HG03520 (cell line): ENCODE results near the gene ATP12A.

Experiments used
- ATAC-seq: cut with Tn5 transposase; IDR thresholded peaks from one replicate; pipeline ENCODE4 v1.9.1; 2021; ENCODE audit warnings: mild to moderate bottlenecking, moderate library complexity; ENCODE audit not compliant: unreplicated experiment

Gene ATP12A

GRCh38 chr13:24662195-24663088, 17.8 kb upstream of the ATP12A start:
- no peak for ATAC-seq

DNA sequence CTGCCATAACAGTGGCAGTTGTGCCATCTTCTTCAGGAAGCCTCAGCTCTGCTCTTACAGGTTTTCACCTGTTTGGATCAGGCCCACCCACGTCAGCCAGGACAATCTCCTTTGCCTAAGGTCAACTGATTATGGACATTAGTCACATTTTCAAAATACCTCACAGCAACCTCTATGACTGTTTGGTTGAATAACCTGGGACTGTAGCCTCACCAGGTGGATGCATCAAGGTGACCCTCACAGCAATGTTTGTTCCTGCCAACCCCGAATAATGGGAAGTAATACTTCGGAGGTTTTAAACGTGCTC, 17.2 kb upstream of the ATP12A start:
- no peak for ATAC-seq

DNA sequence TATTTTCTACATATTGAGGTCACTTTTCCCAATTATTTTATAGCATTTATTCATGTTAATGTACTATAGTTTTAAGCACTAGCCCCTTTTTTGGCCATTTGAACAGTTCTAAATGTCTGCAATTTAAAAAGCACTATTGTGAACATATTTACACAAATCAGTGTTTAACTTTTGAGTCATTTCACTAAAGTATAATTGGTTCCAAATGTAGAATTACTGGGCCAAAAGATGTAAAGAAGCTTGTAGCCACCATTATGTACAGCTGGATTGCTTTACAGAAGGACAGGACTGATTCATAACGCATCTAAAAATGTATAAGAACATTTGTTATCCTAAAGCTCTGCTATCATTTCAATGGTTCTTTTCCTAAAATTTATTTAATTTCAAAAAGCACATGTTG, 16.6 kb upstream of the ATP12A start:
- ATAC-seq: no peak

DNA sequence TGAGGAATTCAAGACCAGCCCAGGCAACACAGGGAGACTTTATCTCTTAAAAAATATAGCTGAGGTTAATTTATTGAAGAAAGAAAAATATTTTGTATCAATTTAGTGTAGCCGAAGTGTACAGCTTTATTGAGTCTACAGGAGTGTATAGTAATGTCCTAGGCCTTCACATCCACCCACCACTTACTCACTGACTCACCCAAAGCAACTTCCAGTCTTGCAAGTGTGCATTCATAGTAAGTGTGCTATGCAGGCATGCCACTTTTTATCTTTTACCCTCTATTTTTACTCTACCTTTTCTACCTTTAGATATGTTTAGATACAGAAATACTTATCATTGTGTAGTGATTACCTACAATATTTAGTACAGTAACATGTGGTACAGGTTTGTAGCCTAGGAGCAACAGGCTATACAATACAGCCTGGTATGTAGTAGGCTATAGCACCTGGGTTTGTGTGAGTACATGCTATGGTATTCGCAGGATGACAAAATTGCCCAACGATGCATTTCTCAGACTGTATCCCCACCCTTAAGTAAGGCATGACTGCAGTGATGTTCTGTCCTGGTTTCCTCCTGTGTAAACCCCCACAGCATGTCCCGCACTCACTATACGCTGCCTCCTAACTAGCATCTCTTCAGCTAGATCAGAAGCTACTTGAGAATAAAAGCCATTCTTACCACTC, 15.3 kb upstream of the ATP12A start:
- ATAC-seq: no peak

DNA sequence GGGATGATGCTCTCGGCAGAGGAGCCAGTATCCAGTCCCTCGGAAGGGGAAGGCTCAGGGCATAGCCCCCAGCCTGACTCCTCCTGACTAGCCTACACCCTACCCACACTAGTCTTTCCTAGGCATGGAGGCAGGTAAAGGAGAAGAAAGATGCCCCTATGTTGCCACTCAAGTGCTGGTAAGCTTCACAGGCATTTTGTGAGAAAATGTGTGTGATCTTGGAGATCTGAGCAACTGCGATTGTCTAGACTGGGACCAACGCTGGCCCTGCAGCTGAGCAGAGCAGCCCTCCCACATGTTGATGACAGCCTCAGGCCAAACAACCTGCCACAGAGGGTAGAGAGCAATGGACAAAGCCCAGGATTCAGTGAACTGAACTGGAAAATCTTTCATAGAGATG, 11.7 kb upstream of the ATP12A start:
- no peak for ATAC-seq

GRCh38 chr13:24668955-24669582, 11.1 kb upstream of the ATP12A start:
- ATAC-seq: no peak

DNA sequence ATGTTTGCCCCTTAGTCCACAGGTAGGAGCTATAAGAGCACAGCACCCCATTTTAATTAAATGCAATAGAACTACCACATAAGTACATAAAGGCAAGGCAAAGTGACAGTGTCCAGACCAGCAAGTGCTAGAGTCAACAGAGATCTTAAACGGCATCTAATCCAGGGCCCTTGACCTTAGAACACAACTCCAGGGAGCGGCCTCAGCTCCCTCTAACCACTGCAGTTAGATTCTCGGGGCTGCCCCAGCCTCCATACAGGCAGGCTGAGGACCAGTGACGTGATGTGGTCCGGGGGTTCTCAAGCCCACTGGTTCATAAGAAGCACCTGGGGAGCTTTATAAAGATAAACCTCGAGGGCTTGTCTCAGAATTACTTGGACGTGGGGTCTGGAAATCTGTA, 10.0 kb upstream of the ATP12A start:
- ATAC-seq: no peak

GRCh38 chr13:24670961-24671381, 9.2 kb upstream of the ATP12A start:
- no peak for ATAC-seq

DNA sequence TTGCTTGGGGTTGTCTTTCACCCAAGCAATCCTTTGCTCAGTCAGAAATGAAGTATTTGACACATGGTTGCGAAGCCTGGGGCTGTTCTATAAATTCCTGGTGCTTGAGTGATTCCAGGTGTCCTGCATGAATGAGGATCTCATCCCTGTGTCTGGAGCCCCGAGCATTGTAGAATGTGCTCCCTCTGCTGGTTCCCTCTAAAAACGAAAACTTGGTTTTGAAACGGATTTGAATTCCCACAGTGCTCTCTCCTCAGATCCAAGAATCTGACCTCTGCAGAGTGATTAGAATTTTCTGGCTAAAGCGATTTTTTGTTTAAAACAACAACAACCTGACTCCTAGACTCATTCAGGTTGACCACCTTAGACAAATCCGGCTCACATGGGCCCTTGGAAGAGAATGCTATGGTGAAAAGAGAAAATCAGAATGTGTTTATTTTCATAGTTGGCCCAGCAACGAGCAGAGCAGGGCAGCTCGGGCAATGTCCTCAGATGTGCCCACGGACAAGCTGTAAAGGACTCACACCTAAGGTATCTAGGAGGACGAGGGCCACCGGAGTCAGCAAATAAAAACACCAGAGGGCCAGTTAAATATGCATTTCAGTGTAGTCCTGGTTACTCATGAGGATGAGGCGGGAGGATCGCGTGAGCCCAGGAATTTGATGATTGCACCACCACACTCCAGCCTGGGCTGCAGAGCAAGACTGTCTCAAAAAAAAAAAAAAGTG, 8.7 kb upstream of the ATP12A start:
- no peak for ATAC-seq

DNA sequence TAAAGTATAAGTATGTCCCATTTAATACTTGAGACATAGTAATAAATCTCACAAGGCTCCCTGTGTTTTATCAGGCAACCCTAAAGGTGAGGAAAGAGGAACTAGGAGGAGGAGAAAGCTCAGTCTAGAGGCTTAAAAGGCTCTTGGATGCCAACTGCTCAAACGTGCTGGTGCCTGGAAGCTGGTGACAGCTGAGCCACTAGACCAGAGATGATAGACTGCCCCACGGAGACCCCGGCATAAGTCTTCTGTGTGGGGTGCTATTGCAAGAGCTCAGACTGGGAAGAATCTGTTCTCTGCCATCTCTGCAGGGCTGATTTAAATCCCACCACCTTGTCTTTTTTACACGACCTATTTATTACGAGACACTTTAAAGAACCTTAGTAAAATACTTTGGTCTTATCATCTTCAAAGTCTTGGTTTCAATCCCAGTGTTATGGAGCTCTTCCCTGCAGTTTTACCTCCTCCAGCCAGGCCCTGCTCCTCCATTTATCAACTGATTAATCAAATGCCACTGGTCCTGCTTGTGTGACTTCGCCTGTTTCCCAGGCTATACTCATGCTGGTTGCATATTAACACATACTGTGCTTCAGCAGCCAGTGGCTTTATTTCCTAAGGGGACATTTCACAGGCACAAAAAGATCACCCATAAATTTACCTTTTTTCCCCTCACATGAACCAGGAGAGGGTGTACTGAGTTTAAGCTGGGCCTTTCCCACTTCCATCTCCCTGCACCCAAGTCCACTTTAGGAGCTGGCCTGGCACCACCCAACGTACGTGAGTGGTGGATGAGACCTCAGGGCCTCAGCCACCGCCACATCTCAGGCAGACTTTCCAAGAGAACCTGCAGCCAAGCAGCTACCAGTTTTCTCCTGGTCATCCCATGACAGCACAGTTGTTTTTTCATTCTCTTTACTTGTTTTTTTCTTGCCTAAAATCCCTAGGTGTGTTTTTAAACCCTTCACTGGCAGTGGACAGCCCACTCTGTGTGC, 7.8 kb upstream of the ATP12A start:
- ATAC-seq: no peak

- no peak for ATAC-seq
Measured at GRCh38 chr13:24675806-24676570, 4.2 kb upstream of the ATP12A start.

GRCh38 chr13:24678151-24678550, 2.1 kb upstream of the ATP12A start:
- no peak for ATAC-seq

DNA sequence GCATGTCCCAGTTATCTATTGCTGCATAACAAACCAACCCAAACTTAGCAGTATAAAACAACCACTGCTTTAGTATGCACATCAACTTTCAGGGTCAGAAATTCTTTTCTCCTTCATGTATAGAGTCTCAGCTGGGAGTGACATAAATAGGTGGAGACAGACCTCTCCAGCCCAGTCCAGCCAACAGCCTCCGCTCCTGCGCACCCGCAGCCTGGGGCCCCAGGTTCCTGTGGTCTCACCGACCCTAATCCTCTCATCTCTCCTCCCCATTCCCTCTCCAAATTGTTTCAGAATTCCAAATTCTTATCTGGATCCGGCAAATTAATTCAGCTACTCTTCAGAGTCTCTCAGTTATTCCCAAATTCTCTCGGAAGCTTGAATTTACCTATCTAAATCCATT, 522 bp upstream of the ATP12A start:
- ATAC-seq: no peak

DNA sequence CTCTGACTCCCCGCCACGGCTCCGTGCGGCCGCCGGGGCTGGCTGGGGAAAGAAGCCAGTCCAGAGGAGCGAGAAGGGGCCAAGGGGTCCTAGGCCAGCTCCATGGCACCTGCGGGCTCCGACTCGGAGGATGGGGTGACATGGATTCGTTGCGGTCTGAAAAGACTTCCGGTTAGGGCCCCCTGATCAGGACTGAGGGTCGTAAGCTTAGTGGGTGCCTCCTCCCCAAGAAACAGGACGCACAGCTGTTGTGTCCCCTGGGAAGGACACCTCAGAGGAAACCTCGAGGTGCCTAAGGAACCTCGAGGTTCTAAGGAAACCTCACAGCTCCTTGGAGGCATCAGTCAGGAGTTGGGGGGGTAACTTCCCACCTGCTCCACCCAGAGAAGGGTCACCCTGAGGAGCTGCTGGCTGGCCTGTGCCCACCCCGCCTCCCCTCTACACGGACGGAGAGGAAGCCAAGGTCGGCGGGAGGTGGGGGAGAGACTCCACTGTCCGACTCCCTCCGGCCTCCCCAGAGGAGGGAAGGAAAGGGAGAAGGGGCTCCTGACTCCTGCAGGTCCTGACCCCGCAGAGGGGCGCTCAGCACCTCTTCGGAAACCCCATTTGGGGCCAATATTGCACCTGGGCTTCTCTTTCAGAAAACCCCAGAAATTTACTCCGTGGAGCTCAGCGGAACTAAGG, 855 bp downstream of the ATP12A start:
- no peak for ATAC-seq

- no peak for ATAC-seq
Measured at GRCh38 chr13:24681930-24682329, 1.7 kb downstream of the ATP12A start.

- ATAC-seq: no peak
Measured at GRCh38 chr13:24682353-24682752, 2.1 kb downstream of the ATP12A start.

- no peak for ATAC-seq
Measured at GRCh38 chr13:24683351-24683750, 3.1 kb downstream of the ATP12A start.

- ATAC-seq: no peak
Measured at GRCh38 chr13:24683838-24684599, 3.8 kb downstream of the ATP12A start.
